Measurements from ENCODE around the gene C4orf50. TPM values are rescaled to one million over a fixed set of nuclear protein-coding genes. Genes with fewer than 3 reads are reported as not detected.

Gene C4orf50
- total and polyA plus RNA-seq, 2 of the 13 experiments (the other 11 are each of a cell fraction or from before 2014, with no cell fraction given): not detected

DNA sequence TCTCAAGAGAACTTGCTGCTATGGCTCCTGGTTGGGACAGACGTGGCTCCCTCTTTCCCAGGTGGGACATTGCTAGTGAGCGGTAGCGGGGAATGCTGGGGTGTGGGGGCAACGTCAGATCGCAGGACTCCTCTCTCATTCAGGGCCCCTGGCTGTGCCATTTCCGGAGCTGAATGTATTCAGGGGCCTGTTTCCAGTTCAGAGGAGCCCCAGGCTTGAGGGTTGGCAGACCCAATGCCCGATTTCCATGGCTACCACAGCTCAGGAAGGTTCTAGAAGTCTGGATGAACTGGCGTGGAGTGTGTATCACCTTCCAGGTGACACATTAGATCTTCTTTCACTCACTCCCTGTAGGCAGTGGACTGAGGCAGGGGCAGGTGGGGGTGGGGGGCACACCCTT, 99.2 kb downstream of the C4orf50 start:
- H3K4me3 ChIP-seq (replicated peaks in 1 of 3; ENCODE audit: insufficient read depth in 1 of 3, low read depth in 2 of 3, low read length in 3 of 3): no peak overlapping the region
- H3K27ac ChIP-seq (ENCODE audit: extremely low read length, insufficient read depth, low read length): no peak overlapping the region
- H4K20me1 ChIP-seq (ENCODE audit: insufficient read depth, low read length): no peaks in the 10 kb centered on the region
- DNase-seq (ENCODE audit: low spot score): no peak
- no peak overlapping the region for H2AFZ ChIP-seq (ENCODE audit: low read length)
- TF ChIP-seq, protein P1, sequence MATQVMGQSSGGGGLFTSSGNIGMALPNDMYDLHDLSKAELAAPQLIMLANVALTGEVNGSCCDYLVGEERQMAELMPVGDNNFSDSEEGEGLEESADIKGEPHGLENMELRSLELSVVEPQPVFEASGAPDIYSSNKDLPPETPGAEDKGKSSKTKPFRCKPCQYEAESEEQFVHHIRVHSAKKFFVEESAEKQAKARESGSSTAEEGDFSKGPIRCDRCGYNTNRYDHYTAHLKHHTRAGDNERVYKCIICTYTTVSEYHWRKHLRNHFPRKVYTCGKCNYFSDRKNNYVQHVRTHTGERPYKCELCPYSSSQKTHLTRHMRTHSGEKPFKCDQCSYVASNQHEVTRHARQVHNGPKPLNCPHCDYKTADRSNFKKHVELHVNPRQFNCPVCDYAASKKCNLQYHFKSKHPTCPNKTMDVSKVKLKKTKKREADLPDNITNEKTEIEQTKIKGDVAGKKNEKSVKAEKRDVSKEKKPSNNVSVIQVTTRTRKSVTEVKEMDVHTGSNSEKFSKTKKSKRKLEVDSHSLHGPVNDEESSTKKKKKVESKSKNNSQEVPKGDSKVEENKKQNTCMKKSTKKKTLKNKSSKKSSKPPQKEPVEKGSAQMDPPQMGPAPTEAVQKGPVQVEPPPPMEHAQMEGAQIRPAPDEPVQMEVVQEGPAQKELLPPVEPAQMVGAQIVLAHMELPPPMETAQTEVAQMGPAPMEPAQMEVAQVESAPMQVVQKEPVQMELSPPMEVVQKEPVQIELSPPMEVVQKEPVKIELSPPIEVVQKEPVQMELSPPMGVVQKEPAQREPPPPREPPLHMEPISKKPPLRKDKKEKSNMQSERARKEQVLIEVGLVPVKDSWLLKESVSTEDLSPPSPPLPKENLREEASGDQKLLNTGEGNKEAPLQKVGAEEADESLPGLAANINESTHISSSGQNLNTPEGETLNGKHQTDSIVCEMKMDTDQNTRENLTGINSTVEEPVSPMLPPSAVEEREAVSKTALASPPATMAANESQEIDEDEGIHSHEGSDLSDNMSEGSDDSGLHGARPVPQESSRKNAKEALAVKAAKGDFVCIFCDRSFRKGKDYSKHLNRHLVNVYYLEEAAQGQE (IDR thresholded peaks at IDR 0.05; ENCODE audit: borderline replicate concordance in 1 of 2, low read depth in 1 of 2, low read length in 2 of 2): no peak
- TF ChIP-seq NCOR1 (IDR thresholded peaks at IDR 0.05; ENCODE audit: borderline replicate concordance, low read length) (no peak), ZNF777 (CRISPR knock-in tag; IDR thresholded peaks at IDR 0.05) (no peak), ZNF564 (CRISPR knock-in tag; IDR thresholded peaks at IDR 0.05) (no peak), ZBTB8A (CRISPR knock-in tag; IDR thresholded peaks at IDR 0.05; ENCODE audit: borderline replicate concordance, low read depth) (no peak), NFE2 (CRISPR knock-in tag; IDR thresholded peaks at IDR 0.05) (no peak), U2AF1 (optimal IDR thresholded peaks at IDR 0.05; ENCODE audit: low read depth, low read length) (no peak), ZNF724P (CRISPR knock-in tag; IDR thresholded peaks at IDR 0.05; ENCODE audit: borderline replicate concordance) (no peak), HDAC1 (CRISPR knock-in tag; IDR thresholded peaks at IDR 0.05) (no peak), ZNF563 (CRISPR knock-in tag; IDR thresholded peaks at IDR 0.05) (no peak), TCF7 (IDR thresholded peaks at IDR 0.05; ENCODE audit: low read depth) (no peak), ZSCAN29 (CRISPR knock-in tag; conservative IDR thresholded peaks at IDR 0.05) (no peak), KMT2B (CRISPR knock-in tag; IDR thresholded peaks at IDR 0.05) (no peak)
- TF ChIP-seq, protein P2, sequence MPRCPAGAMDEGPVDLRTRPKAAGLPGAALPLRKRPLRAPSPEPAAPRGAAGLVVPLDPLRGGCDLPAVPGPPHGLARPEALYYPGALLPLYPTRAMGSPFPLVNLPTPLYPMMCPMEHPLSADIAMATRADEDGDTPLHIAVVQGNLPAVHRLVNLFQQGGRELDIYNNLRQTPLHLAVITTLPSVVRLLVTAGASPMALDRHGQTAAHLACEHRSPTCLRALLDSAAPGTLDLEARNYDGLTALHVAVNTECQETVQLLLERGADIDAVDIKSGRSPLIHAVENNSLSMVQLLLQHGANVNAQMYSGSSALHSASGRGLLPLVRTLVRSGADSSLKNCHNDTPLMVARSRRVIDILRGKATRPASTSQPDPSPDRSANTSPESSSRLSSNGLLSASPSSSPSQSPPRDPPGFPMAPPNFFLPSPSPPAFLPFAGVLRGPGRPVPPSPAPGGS (CRISPR knock-in tag; IDR thresholded peaks at IDR 0.05): no peak
- TF ChIP-seq, protein P3, sequence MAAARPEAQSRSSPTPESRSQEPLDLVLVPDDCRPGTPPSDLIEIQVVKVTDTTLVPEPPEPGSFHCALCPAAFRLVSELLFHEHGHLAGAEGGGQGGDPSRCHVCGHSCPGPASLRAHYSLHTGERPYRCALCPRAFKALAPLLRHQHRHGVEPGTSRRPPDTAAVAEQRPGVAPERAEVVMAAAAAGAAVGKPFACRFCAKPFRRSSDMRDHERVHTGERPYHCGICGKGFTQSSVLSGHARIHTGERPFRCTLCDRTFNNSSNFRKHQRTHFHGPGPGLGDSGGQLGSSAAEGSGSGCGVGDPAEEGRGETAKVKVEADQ (CRISPR knock-in tag; IDR thresholded peaks at IDR 0.05; ENCODE audit: borderline replicate concordance): no peak
- no peak overlapping the region for H3K4me2 ChIP-seq (ENCODE audit: low read depth, low read length)
- H3K9me3 ChIP-seq (ENCODE audit: low read length): no peaks in the 10 kb centered on the region
- WGBS (ENCODE audit: low lambda C conversion rate): 0% methylated on average over 3 of the region's 8 CpGs
- ATAC-seq: no peak
- intact Hi-C loops (cut with micrococcal nuclease; ENCODE audit: unreplicated experiment): no loop called here
- BruUV-seq (replicated peaks): no TSS peak
- FAIRE-seq: no peak
- no peaks in the 10 kb centered on the region for H3K4me1 ChIP-seq (ENCODE audit: insufficient read depth, low read length)
- no peaks in the 10 kb centered on the region for H3K36me3 ChIP-seq (replicated peaks in 1 of 2; ENCODE audit: control insufficient read depth in 1 of 2, insufficient read depth in 2 of 2, low read length in 2 of 2)
- H3K9ac ChIP-seq (ENCODE audit: insufficient read depth, low read depth, low read length): no peak overlapping the region
- no peaks in the 10 kb centered on the region for H3K79me2 ChIP-seq (ENCODE audit: insufficient read depth, low read length)
- ChIA-PET POLR2A (no interaction called here), CTCF (ENCODE audit: low intra/inter-chr PET ratio, low total read pairs) (no interaction called here)
- peaks cover 2 to 13% of the 10 kb centered on the region in 2 experiments; a peak in 3 of 5 replicates for H3K27me3 ChIP-seq (ENCODE audit: control insufficient read depth in 1 of 2, insufficient read depth in 2 of 2, low read length in 2 of 2)
- in situ Hi-C loops (cut with HindIII; ENCODE audit: extremely low pct_ligation_motif_present, low pct_unique_long_range_greater_than_20kb): no loop called here

Measured in HepG2 (cell line).